Spinal cord (tissue), 10 donors: ENCODE measurements around the gene SUCLG2. TPM values are rescaled to one million over a fixed set of nuclear protein-coding genes. Genes with fewer than 3 reads are reported as not detected.

Source experiments
- DNase-seq, 6 donors: peaks; one replicate each; pipeline versions ENCODE4 v3.0.0 to v3.0.0-alpha.2; 2013 to 2015; ENCODE audit warnings: low spot score in 6 of 6, low read depth in 4 of 6
- H3K27ac ChIP-seq: one replicate; pipeline ENCODE4 v1.5.1; 2013; ENCODE audit warnings: low read depth, low read length, control low read depth
- H3K27me3 ChIP-seq: one replicate; pipeline ENCODE4 v1.6.1; 2013; ENCODE audit warnings: low read length; ENCODE audit not compliant: control insufficient read depth, insufficient read depth
- H3K36me3 ChIP-seq: one replicate; pipeline ENCODE4 v1.6.1; 2013; ENCODE audit warnings: low read length; ENCODE audit not compliant: control insufficient read depth, insufficient read depth
- H3K4me1 ChIP-seq: one replicate; pipeline ENCODE4 v1.6.1; 2013; ENCODE audit warnings: low read length; ENCODE audit not compliant: control insufficient read depth, insufficient read depth
- H3K4me3 ChIP-seq: one replicate; pipeline ENCODE4 v1.5.1; 2013; ENCODE audit warnings: low read depth, low read length, control low read depth
- H3K9me3 ChIP-seq: one replicate; pipeline ENCODE4 v1.6.1; 2013; ENCODE audit warnings: low read length; ENCODE audit not compliant: control insufficient read depth, insufficient read depth
- WGBS: methylation state at CpG from one replicate; pipeline ENCODE4 v1.1.5; 2013; ENCODE audit warnings: missing lambda C conversion rate; ENCODE audit not compliant: insufficient coverage; 5-methylcytosine and 5-hydroxymethylcytosine counted together
- polyA plus RNA-seq, 2 donors: library from polyadenylated mRNA; unstranded; fragments of 120-200 nt; gene quantifications; one replicate each; pipeline ENCODE4 v1.2.1, GENCODE V29; 2013; ENCODE audit not compliant: insufficient read length in 2 of 2
- total RNA-seq, 2 donors: library from RNA; depleted of rRNA in 1 of 2; stranded (reverse); fragments of 120-200 nt in 1 of 2; fragments of >200 nt in 1 of 2; gene quantifications; one replicate each; pipeline versions ENCODE4 v1.2.3 to v1.2.4, GENCODE V29; 2013 to 2014
- donor health status: healthy.

SUCLG2 gene
- total and polyA plus RNA-seq, 4 donors: 23.4 to 39.2 (median 26.8) TPM

- 85% methylated on average over 3 of the region's 4 CpGs for WGBS
Measured at GRCh38 chr3:67642190-67642589, 12.2 kb downstream of the SUCLG2 start.

DNA sequence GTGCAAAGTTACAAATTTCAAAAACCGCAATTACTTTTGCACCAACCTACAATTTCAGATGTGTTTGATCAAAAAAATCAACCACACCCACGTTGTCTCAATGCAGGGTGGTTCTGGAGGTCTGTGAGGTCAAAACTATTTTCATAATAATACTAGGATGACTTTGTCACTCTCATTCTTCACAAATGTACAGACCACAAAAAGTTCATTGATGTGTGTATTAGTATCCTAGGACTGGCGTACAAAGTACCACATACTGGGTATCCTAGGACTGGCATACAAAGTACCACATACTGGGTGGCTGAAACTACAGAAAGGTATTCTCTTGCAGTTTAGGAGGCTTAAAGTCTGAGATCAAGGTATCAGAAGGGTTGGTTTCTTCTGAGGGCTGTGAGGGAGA, 13.0 kb downstream of the SUCLG2 start:
- no peak overlapping the region for H3K27ac ChIP-seq
- DNase-seq: no peak
- no peak overlapping the region for H3K4me3 ChIP-seq
- H3K27me3 ChIP-seq: no peaks in the 10 kb centered on the region
- H3K9me3 ChIP-seq: no peaks in the 10 kb centered on the region
- WGBS: no CpG with 5 or more reads among the region's 3 CpGs
- H3K4me1 ChIP-seq: no peaks in the 10 kb centered on the region
- H3K36me3 ChIP-seq: no peaks in the 10 kb centered on the region

More at GRCh38 chr3:67642190-67642589, 12.2 kb downstream of the SUCLG2 start:
- no peaks in the 10 kb centered on the region for H3K4me1 ChIP-seq
- H3K27ac ChIP-seq: no peak overlapping the region
- no peak overlapping the region for H3K4me3 ChIP-seq
- H3K36me3 ChIP-seq: no peaks in the 10 kb centered on the region
- no peaks in the 10 kb centered on the region for H3K9me3 ChIP-seq
- DNase-seq: no peak
- no peaks in the 10 kb centered on the region for H3K27me3 ChIP-seq

DNA sequence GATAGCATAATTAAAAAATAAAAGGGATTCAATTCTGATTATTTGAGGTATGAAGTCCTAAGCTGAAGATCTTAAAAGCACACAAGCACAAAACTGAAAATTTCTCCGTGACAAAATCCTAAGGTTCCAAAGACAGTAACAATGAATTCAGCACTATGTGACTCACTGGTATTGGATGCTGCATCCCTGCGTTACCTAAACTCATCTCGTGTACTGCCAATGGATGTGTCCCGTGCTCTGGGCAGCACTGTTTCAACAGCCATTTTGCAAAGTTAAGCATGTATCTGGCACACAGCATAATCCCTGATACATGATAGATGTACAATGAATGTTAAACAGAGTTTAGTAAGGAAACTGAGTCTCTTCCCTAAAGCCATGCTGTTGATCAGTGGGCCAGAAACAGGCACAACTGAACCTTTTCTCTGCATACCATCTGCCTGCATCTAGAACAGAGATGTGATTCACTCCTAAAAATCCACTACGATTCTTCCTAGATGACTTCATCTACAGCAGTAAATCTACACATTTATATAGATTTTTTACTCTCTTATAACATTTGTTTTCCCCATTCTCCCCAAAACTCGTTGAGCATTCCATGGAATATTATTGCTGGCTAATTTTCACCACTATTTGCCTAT, 14.3 kb downstream of the SUCLG2 start:
- H3K36me3 ChIP-seq: no peaks in the 10 kb centered on the region
- no peak overlapping the region for H3K4me3 ChIP-seq
- no peak for DNase-seq
- WGBS: 87% methylated on average over 5 of the region's 6 CpGs
- no peak overlapping the region for H3K27ac ChIP-seq
- no peaks in the 10 kb centered on the region for H3K9me3 ChIP-seq
- H3K4me1 ChIP-seq: no peaks in the 10 kb centered on the region
- no peaks in the 10 kb centered on the region for H3K27me3 ChIP-seq

DNA sequence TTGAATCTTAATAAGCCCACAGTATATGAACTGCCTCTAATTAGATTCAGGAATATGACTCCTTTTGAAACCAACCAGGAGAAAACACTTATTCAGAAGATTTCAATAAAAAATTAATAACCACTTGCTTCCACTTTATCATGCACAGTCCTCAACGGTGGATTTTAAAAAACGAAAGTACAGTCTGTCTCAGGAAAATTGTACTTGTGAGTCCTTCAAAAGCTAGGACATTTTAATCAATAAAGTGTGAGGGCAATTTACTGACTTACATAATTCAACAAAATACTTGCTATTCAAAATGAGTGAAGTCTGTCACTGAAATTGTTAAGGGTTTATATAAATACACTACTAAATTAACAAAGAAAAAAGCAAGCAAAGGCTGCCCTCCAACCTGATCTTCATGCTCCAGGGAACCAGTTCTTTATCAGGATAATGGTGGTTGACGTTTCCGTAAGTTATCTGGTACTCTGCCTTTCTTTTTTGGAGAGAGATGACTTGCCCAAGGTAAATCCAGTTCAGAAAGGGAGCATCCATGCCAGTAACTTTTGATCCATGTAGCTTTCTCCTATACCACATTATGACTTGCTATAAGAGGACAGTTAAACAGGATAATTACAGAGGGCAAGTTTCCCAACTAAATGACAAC, 17.0 kb downstream of the SUCLG2 start:
- H3K4me3 ChIP-seq: no peak overlapping the region
- no peaks in the 10 kb centered on the region for H3K27me3 ChIP-seq
- no peak overlapping the region for H3K27ac ChIP-seq
- WGBS: no CpG with 5 or more reads among the region's 4 CpGs
- no peaks in the 10 kb centered on the region for H3K9me3 ChIP-seq
- H3K4me1 ChIP-seq: no peaks in the 10 kb centered on the region
- H3K36me3 ChIP-seq: no peaks in the 10 kb centered on the region
- no peak for DNase-seq

- Histone ChIP-seq H3K27ac (no peak overlapping the region), H3K4me1 (no peaks in the 10 kb centered on the region), H3K4me3 (no peak overlapping the region), H3K27me3 (no peaks in the 10 kb centered on the region), H3K36me3 (no peaks in the 10 kb centered on the region), H3K9me3 (no peaks in the 10 kb centered on the region)
- no peak for DNase-seq
- WGBS: 100% methylated on average over 1 of the region's 2 CpGs
Measured at GRCh38 chr3:67635806-67636205, 18.6 kb downstream of the SUCLG2 start.

- Histone ChIP-seq H3K27ac (no peak overlapping the region), H3K9me3 (no peaks in the 10 kb centered on the region), H3K36me3 (no peaks in the 10 kb centered on the region), H3K27me3 (no peaks in the 10 kb centered on the region), H3K4me3 (no peak overlapping the region), H3K4me1 (no peaks in the 10 kb centered on the region)
- no peak for DNase-seq
Measured at GRCh38 chr3:67635257-67635656, 19.2 kb downstream of the SUCLG2 start.

DNA sequence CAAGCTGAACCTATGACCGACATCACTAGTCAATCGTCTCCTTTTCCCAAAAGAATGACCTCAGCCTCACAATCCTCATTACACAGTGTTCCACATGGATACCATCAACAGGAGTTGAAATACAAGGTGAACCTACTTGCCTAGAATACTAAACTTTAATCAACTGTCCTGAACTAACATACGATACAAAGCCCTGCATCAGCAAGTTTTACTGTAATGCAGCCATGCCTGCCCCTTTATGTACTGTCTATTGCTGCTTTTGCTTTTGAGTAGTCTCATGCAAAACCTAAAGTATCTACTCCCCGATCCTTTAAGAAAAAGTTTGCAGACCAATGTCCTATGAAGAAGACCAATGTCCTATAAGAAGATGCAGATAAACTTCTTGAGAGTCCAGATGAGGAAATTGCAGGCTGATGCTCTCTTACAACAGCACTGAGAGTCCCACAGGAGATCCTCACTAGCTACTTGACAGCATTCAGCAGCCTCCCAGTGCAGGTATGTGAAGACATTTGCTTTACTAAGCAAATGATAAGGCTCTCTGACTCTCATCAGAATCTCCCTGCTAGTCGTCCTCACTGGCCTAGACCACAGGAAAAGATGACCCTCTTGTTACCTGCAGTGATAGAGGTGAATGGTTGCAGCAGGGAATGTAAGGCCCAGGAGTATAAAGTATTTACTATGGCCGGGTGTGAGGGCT, 23.6 kb downstream of the SUCLG2 start:
- H3K9me3 ChIP-seq: no peaks in the 10 kb centered on the region
- WGBS: 58% methylated on average over 3 of the region's 6 CpGs
- no peaks in the 10 kb centered on the region for H3K36me3 ChIP-seq
- H3K4me1 ChIP-seq: no peaks in the 10 kb centered on the region
- H3K27ac ChIP-seq: no peak overlapping the region
- DNase-seq: peak in 1 of 6 donors; percentile 22
- no peaks in the 10 kb centered on the region for H3K27me3 ChIP-seq
- no peak overlapping the region for H3K4me3 ChIP-seq

- H3K27me3 ChIP-seq: no peaks in the 10 kb centered on the region
- no peaks in the 10 kb centered on the region for H3K9me3 ChIP-seq
- no peaks in the 10 kb centered on the region for H3K36me3 ChIP-seq
- no peaks in the 10 kb centered on the region for H3K4me1 ChIP-seq
- no peak for DNase-seq
- no peak overlapping the region for H3K27ac ChIP-seq
- no peak overlapping the region for H3K4me3 ChIP-seq
- WGBS: 80% methylated on average over 1 of the region's 2 CpGs
Measured at GRCh38 chr3:67624687-67625086, 29.7 kb downstream of the SUCLG2 start.

DNA sequence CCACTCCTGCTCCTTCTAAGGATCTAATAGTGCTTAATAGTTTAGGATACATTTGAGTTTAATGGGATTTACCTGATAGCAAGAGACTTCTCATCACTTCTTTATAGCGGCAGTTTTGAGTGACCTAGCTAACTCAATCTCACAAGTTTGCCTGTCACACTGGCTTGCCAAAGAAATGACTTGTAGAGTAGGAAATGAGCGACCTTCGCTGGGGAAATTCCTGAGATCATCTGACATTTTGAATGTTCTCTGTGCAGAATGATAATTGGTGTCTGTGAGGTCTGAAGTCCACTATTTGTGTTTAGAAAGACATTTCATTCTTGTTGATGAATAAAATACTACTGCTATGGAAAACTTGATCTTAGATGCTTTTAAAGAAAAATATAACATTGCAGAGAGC, 30.3 kb downstream of the SUCLG2 start:
- no peaks in the 10 kb centered on the region for H3K27me3 ChIP-seq
- H3K36me3 ChIP-seq: no peaks in the 10 kb centered on the region
- no peaks in the 10 kb centered on the region for H3K4me1 ChIP-seq
- no peak overlapping the region for H3K27ac ChIP-seq
- 100% methylated on average over 1 of the region's 3 CpGs for WGBS
- DNase-seq: no peak
- no peak overlapping the region for H3K4me3 ChIP-seq
- H3K9me3 ChIP-seq: no peaks in the 10 kb centered on the region

GRCh38 chr3:67622652-67623051, 31.8 kb downstream of the SUCLG2 start:
- no CpG with 5 or more reads among the region's 2 CpGs for WGBS
- Histone ChIP-seq H3K27me3 (no peaks in the 10 kb centered on the region), H3K36me3 (no peaks in the 10 kb centered on the region), H3K4me1 (no peaks in the 10 kb centered on the region), H3K27ac (no peak overlapping the region), H3K4me3 (no peak overlapping the region), H3K9me3 (no peaks in the 10 kb centered on the region)
- no peak for DNase-seq
